ENCODE results near the gene SMG1. TPM values are rescaled to one million over a fixed set of nuclear protein-coding genes. Genes with fewer than 3 reads are reported as not detected.
"Not testable (repeated sequence)": the region's sequence is repeated elsewhere in the genome, so short reads cannot be mapped to it uniquely, and the experiment has no call there.

The SMG1 gene
- total RNA-seq, 1 experiment from 2014 or later: 72.7 TPM

DNA sequence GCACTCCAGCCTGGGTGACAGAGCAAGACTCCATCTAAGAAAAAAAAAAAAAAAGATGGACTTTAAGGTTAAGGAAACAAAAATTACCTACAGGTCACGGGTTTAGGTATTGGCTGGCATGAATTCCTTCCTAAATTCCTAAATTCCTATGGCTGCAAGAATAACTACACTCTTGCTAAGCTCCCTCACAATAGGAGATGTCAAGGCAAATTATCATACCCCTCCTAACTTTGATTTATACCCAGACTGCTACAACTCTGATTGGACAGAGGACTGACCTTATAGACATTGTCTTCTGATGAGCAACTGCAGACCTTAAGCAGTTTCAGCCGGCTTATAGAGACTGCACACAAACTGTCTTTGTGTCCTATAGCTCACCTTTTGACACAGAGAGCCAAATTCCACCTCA lies 32.4 kb upstream of the SMG1 start:
- ATAC-seq: no peak
- ChIA-PET RAD21 (ENCODE audit: low non-redundant PET in 1 of 2, low total read pairs in 2 of 2, uncharacterized antibody in 2 of 2, unreplicated experiment in 2 of 2) (no interaction called here), POLR2A (interaction anchor here (0.9 kb wide), 1 partner anchor 14 kb away, joined by 3 read pairs; no protein-coding TSS in a partner anchor), CTCF (no interaction called here)
- H4K20me1 ChIP-seq (ENCODE audit: insufficient read depth): no peaks in the 10 kb centered on the region
- TF ChIP-seq ELF1 (IDR thresholded peaks at IDR 0.05; ENCODE audit: borderline replicate concordance, low read depth): no peak
- TF ChIP-seq, protein P1, sequence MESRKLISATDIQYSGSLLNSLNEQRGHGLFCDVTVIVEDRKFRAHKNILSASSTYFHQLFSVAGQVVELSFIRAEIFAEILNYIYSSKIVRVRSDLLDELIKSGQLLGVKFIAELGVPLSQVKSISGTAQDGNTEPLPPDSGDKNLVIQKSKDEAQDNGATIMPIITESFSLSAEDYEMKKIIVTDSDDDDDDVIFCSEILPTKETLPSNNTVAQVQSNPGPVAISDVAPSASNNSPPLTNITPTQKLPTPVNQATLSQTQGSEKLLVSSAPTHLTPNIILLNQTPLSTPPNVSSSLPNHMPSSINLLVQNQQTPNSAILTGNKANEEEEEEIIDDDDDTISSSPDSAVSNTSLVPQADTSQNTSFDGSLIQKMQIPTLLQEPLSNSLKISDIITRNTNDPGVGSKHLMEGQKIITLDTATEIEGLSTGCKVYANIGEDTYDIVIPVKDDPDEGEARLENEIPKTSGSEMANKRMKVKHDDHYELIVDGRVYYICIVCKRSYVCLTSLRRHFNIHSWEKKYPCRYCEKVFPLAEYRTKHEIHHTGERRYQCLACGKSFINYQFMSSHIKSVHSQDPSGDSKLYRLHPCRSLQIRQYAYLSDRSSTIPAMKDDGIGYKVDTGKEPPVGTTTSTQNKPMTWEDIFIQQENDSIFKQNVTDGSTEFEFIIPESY (IDR thresholded peaks at IDR 0.05; ENCODE audit: extremely low read depth, insufficient replicate concordance, low read length): no peak
- TF ChIP-seq SRF (IDR thresholded peaks at IDR 0.05; ENCODE audit: low read depth): no peak
- TF ChIP-seq, protein P2, sequence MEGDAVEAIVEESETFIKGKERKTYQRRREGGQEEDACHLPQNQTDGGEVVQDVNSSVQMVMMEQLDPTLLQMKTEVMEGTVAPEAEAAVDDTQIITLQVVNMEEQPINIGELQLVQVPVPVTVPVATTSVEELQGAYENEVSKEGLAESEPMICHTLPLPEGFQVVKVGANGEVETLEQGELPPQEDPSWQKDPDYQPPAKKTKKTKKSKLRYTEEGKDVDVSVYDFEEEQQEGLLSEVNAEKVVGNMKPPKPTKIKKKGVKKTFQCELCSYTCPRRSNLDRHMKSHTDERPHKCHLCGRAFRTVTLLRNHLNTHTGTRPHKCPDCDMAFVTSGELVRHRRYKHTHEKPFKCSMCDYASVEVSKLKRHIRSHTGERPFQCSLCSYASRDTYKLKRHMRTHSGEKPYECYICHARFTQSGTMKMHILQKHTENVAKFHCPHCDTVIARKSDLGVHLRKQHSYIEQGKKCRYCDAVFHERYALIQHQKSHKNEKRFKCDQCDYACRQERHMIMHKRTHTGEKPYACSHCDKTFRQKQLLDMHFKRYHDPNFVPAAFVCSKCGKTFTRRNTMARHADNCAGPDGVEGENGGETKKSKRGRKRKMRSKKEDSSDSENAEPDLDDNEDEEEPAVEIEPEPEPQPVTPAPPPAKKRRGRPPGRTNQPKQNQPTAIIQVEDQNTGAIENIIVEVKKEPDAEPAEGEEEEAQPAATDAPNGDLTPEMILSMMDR (IDR thresholded peaks at IDR 0.05 in 2 of 3, conservative IDR thresholded peaks at IDR 0.05 in 1 of 3; ENCODE audit: borderline replicate concordance in 1 of 3, insufficient read depth in 1 of 3, low read depth in 2 of 3, low read length in 2 of 3): no peak
- TF ChIP-seq JUND (IDR thresholded peaks at IDR 0.05): no peak
- no peak for TF ChIP-seq POLR2A (IDR thresholded peaks at IDR 0.05; ENCODE audit: borderline replicate concordance, extremely low read depth, insufficient read depth, insufficient read length)
- TF ChIP-seq CEBPB (IDR thresholded peaks at IDR 0.05; ENCODE audit: low read depth): no peak
- TF ChIP-seq TCF7L2 (IDR thresholded peaks at IDR 0.05; ENCODE audit: borderline replicate concordance, extremely low read depth, insufficient read depth, insufficient read length): no peak
- no peak for TF ChIP-seq CBX3 (IDR thresholded peaks at IDR 0.05; ENCODE audit: low read depth)
- no peak for TF ChIP-seq POLR2AphosphoS5 (IDR thresholded peaks at IDR 0.05; ENCODE audit: low read depth, low read length)
- TF ChIP-seq ZNF274 (IDR thresholded peaks at IDR 0.05; ENCODE audit: low read depth, low read length): no peak
- TF ChIP-seq SIN3A (IDR thresholded peaks at IDR 0.05; ENCODE audit: low read depth): no peak
- no peaks in the 10 kb centered on the region for H3K9me2 ChIP-seq (ENCODE audit: insufficient read depth)
- no peaks in the 10 kb centered on the region for H3K79me2 ChIP-seq (ENCODE audit: insufficient read depth, low read length)
- no peak overlapping the region for H3K4me2 ChIP-seq (ENCODE audit: low read length)
- no peaks in the 10 kb centered on the region for H3K4me1 ChIP-seq (ENCODE audit: control insufficient read depth in 1 of 2, insufficient read depth in 2 of 2, low read length in 2 of 2)
- no peak overlapping the region for H3K9ac ChIP-seq (ENCODE audit: low read length)
- H2AFZ ChIP-seq (ENCODE audit: low read depth, low read length, poor library complexity, severe bottlenecking): no peak overlapping the region
- H3K9me3 ChIP-seq (ENCODE audit: control insufficient read depth in 1 of 2, insufficient read depth in 1 of 2, low read depth in 1 of 2, low read length in 2 of 2): no peaks in the 10 kb centered on the region
- BruUV-seq (replicated peaks): no TSS peak
- no peak for DNase-seq (ENCODE audit: low read depth, low spot score)
- no peak overlapping the region for H3K27ac ChIP-seq (ENCODE audit: low read depth, low read length)
- no peaks in the 10 kb centered on the region for H3K27me3 ChIP-seq (ENCODE audit: insufficient read depth, low read length)
- intact Hi-C loops (cut with micrococcal nuclease): no loop called here
- no peaks in the 10 kb centered on the region for H3K36me3 ChIP-seq (ENCODE audit: control insufficient read depth in 1 of 2, insufficient read depth in 2 of 2, low read length in 2 of 2)
- H3K4me3 ChIP-seq (replicated peaks in 1 of 2; ENCODE audit: low read depth in 1 of 2, low read length in 2 of 2): no peak overlapping the region

DNA sequence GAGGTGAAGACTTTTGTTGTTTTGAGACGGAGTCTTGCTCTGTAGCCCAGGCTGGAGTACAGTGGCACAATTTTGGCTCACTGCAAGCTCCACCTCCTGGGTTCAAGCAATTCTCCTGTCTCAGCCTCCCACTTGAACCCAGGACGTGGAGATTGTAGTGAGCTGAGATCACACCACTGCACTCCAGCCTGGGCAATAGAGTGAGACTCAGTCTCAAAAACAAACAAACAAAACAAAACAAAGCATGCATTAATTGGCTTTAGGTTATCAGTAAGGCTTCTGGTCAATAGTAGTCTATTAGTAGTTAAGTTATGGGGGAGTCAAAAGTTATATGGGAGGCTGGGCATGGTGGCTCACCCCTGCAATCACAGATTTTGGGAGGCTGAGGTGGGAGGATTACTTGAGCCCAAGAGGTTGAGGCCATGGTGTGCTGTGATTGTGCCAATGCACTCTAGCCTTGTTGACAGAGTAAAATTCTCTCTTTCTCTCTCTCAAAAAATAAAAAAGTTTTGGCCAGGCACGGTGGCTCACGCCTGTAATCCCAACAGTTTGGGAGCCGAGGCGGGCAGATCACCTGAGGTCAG lies 30.5 kb upstream of the SMG1 start:
- DNase-seq (ENCODE audit: low read depth, low spot score); H3K4me3 ChIP-seq (replicated peaks in 1 of 2; ENCODE audit: low read depth in 1 of 2, low read length in 2 of 2); H3K27ac ChIP-seq (ENCODE audit: low read depth, low read length); ATAC-seq; POLR2A ChIA-PET; H3K27me3 ChIP-seq (ENCODE audit: insufficient read depth, low read length); H3K79me2 ChIP-seq (ENCODE audit: insufficient read depth, low read length); H3K9ac ChIP-seq (ENCODE audit: low read length); H3K36me3 ChIP-seq (ENCODE audit: control insufficient read depth in 1 of 2, insufficient read depth in 2 of 2, low read length in 2 of 2); H3K4me1 ChIP-seq (ENCODE audit: control insufficient read depth in 1 of 2, insufficient read depth in 2 of 2, low read length in 2 of 2); H3K9me3 ChIP-seq (ENCODE audit: control insufficient read depth in 1 of 2, insufficient read depth in 1 of 2, low read depth in 1 of 2, low read length in 2 of 2); H3K9me2 ChIP-seq (ENCODE audit: insufficient read depth); H4K20me1 ChIP-seq (ENCODE audit: insufficient read depth); H3K4me2 ChIP-seq (ENCODE audit: low read length); intact Hi-C loops (cut with micrococcal nuclease); H2AFZ ChIP-seq (ENCODE audit: low read depth, low read length, poor library complexity, severe bottlenecking); CTCF ChIA-PET; RAD21 ChIA-PET (ENCODE audit: low non-redundant PET in 1 of 2, low total read pairs in 2 of 2, uncharacterized antibody in 2 of 2, unreplicated experiment in 2 of 2); BruUV-seq (replicated peaks): not testable (repeated sequence)

Measured in HCT116 (cell line).